Fibroblast of villous mesenchyme (primary cell): ENCODE data around the gene SORCS2. TPM values are rescaled to one million over a fixed set of nuclear protein-coding genes. Genes with fewer than 3 reads are reported as not detected.
A peak's percentile ranks its signal among the peaks of the same experiment; 100 is the strongest.

Experiments used
- DNase-seq: peaks from one replicate; pipeline ENCODE4 v3.0.0-alpha.2; 2010; ENCODE audit warnings: low read depth
- H3K4me3 ChIP-seq: 2 replicates; pipeline ENCODE4 v1.5.1; 2011; ENCODE audit warnings: low read depth, mild to moderate bottlenecking, low read length
- CTCF ChIP-seq: IDR thresholded peaks from 2 replicates; pipeline ENCODE4 v1.5.1; 2012; ENCODE audit warnings: low read depth, mild to moderate bottlenecking, low read length; ENCODE audit not compliant: insufficient read depth
- total RNA-seq: library from RNA; depleted of rRNA; stranded (reverse); fragments of >200 nt; gene quantifications from 2 replicates; pipeline ENCODE4 v1.2.3, GENCODE V29; 2012

SORCS2 gene
- total RNA-seq, 1 donor: under 0.01 TPM

GRCh38 chr4:7692451-7693236 is 500.3 kb downstream of the SORCS2 start:
- TF ChIP-seq CTCF: no peak
- no peak for DNase-seq
- no peak overlapping the region for H3K4me3 ChIP-seq

GRCh38 chr4:7693237-7693608 is 500.9 kb downstream of the SORCS2 start:
- no peak for TF ChIP-seq CTCF
- no peak for DNase-seq
- H3K4me3 ChIP-seq: no peak overlapping the region

GRCh38 chr4:7693711-7694110 is 501.4 kb downstream of the SORCS2 start:
- no peak overlapping the region for H3K4me3 ChIP-seq
- no peak for TF ChIP-seq CTCF
- no peak for DNase-seq

DNA sequence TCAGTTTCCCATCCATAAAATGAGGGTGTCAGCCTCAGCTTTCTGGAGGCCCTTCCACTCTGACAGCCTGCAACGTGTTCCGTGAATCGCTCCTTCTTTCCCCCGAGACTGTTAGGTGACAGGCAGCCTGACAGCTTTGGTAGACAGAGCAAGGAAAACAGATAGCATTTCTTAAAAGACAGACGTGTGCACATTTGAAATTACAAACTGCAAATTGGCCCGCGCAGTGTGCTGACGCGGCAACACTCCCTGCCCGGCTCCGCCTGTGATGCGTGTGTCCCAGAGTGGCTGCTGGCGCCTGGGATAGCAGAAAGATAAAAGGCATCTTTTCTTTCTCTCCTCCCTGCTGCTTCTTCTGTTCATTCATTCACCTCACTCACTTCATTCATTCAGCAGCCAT is 502.0 kb downstream of the SORCS2 start:
- no peak for DNase-seq
- H3K4me3 ChIP-seq: no peak overlapping the region
- TF ChIP-seq CTCF: no peak

GRCh38 chr4:7697343-7697742 is 505.0 kb downstream of the SORCS2 start:
- TF ChIP-seq CTCF: no peak
- DNase-seq: no peak

GRCh38 chr4:7697821-7698220 is 505.5 kb downstream of the SORCS2 start:
- TF ChIP-seq CTCF: no peak
- H3K4me3 ChIP-seq: no peak overlapping the region
- DNase-seq: no peak

More at GRCh38 chr4:7697343-7697742, 505.0 kb downstream of the SORCS2 start:
- no peak overlapping the region for H3K4me3 ChIP-seq

DNA sequence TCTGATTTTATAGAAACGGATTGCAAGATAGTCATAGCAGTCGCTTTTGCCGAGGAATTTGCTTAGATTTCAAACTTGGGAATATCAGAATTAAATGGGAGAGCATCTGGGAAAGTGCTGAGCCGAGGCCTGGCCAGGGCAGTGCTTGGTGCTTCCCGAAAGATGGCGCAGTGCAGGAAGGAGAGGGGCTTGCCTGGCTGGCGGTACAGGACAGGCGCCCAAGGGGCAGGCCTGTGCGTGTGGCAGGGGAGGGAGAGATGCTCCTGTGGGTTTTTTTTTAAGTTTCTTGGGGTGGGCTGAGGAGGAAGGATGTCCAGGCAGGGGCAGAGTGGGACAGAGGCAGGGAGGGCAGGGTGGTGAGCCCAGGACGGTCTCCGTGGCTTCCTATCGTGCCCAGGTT is 506.2 kb downstream of the SORCS2 start:
- peak; percentile 38 for DNase-seq
- TF ChIP-seq CTCF: peak; percentile 28
- no peak overlapping the region for H3K4me3 ChIP-seq
